GM12891 (cell line): Measurements from ENCODE around the gene HLCS.

Source experiments
- PAX5 ChIP-seq: IDR thresholded peaks from 2 replicates; pipeline ENCODE4 v1.6.1; 2011; ENCODE audit warnings: low read length, moderate library complexity, mild to moderate bottlenecking; ENCODE audit not compliant: insufficient read depth, severe bottlenecking
- POLR2A ChIP-seq: IDR thresholded peaks from 2 replicates; pipeline ENCODE4 v1.6.1; 2011; ENCODE audit warnings: low read depth, low read length, control low read depth
- POLR2AphosphoS5 ChIP-seq: IDR thresholded peaks from 2 replicates; pipeline ENCODE4 v1.6.1; 2011; ENCODE audit warnings: low read depth, low read length, control low read depth
- POU2F2 ChIP-seq: IDR thresholded peaks from 2 replicates; pipeline ENCODE4 v1.6.1; 2011; ENCODE audit warnings: low read depth, mild to moderate bottlenecking, control low read depth, low read length, moderate library complexity
- SPI1 ChIP-seq: IDR thresholded peaks from 2 replicates; pipeline ENCODE4 v1.6.1; 2011; ENCODE audit warnings: low read depth, low read length, control low read depth
- TAF1 ChIP-seq: IDR thresholded peaks from 2 replicates; pipeline ENCODE4 v1.6.1; 2011; ENCODE audit warnings: low read depth, low read length, control low read depth

DNA sequence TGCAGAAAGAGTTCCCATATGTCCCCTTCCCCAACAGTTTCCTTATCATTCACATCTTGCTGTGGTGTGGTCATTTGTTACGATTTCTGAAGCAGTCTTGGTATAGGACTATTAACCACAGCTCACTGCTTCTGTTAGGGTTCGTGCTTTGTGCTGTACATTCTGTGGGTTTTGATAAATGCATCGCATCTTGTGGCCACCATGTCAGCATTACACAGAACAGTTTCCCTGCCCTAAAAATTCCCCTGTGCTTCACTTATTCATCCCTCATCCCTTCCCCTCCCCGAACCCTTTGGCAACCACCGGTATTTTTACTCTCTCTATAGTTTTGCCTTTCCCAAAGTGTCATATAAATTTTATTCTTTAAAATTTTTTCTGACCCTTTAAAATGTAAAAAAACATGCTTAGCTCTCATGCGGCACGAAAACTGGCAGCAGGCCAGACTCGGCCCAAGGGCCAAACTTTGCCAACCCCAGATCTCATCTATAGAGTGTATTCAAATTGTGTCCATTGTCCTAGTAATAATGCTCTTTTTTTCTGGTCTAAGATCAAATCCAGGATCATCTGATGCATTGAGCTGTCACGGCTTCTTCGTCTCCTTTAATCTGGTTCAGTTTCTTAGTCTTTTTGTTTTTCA is 189.4 kb downstream of the HLCS start:
- TF ChIP-seq POLR2A: no peak
- no peak for TF ChIP-seq POLR2AphosphoS5
- TF ChIP-seq TAF1: no peak
- no peak for TF ChIP-seq SPI1
- no peak for TF ChIP-seq POU2F2
- TF ChIP-seq PAX5: no peak
